Left renal pelvis (tissue), 4 donors: ENCODE measurements around the gene PARM1. TPM values are rescaled to one million over a fixed set of nuclear protein-coding genes. Genes with fewer than 3 reads are reported as not detected.

Source experiments
- DNase-seq, 4 donors: peaks; one replicate each; pipeline ENCODE4 v3.0.0-alpha.2; 2013; ENCODE audit warnings: low read depth in 4 of 4, low spot score in 3 of 4
- polyA plus RNA-seq, 4 donors: library from polyadenylated mRNA; unstranded; fragments of 120-200 nt; gene quantifications; one replicate each; pipeline ENCODE4 v1.2.1, GENCODE V29; 2013; ENCODE audit not compliant: insufficient read length in 4 of 4

PARM1 gene, protein sequence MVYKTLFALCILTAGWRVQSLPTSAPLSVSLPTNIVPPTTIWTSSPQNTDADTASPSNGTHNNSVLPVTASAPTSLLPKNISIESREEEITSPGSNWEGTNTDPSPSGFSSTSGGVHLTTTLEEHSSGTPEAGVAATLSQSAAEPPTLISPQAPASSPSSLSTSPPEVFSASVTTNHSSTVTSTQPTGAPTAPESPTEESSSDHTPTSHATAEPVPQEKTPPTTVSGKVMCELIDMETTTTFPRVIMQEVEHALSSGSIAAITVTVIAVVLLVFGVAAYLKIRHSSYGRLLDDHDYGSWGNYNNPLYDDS
- polyA plus RNA-seq = 10 to 100 TPM; 22.6 to 65.9 (median 50.6) TPM

DNA sequence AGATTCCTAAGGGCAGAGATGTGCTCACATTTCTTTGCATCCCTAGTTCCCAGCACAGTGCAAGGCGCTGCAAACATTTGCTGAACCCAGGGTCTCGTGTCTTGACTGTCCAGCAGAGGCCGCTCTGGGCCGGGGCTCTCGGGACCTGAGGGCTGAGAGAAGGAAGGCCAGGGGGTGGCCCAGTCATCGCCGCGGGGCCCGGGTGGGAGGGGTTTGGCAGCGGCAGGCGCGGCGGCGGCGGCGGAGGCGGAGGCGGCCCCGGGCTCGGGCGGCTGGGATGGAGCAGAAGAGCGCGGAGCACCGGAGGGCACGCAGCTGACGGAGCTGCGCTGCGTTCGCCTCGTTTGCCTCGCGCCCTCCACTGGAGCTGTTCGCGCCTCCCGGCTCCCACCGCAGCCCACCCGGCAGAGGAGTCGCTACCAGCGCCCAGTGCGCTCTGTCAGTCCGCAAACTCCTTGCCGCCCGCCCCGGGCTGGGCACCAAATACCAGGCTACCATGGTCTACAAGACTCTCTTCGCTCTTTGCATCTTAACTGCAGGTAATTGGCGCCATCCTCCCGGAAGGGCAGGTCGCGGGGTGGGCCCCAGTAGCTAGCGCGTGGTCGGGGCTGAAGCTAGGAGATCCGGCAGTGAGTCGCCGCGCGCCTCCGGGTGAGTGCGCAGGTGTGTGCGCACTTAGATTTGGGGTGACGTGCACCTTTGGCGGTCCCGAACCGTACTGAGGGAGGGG is at the start of gene PARM1:
TSS of gene PARM1 (plus strand) at position 285 of the 730 bp plus-strand sequence. CDS start at position 497, 212 bp downstream.
- DNase-seq = peak; percentile 62 to 70 (median 67)

- DNase-seq = peak in 1 of 4 donors; percentile 49
These were observed 48.6 kb upstream of the PARM1 start for GRCh38 chr4:74884266-74884665.

- no peak for DNase-seq
These were observed 46.4 kb upstream of the PARM1 start for GRCh38 chr4:74886484-74886883.

DNA sequence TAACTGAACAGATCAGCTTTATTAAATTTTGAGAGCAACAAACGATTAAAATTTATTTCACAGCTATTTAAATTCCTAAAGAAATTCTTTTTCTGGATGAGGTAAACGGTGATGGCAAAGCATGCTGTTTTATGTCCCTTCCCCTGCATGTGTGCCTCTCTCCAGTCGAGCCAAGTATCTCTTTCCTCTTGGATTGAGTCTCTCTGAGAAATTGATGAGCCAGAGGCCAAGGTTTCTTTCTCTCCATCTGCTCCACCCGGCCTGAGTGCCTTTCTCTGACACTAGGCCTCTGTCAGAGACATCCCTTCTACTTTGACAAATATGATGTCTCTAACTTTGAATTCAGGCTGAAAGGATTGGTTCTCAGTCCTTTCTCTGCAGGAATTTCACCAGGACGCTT is 42.6 kb upstream of the PARM1 start:
- no peak for DNase-seq

DNA sequence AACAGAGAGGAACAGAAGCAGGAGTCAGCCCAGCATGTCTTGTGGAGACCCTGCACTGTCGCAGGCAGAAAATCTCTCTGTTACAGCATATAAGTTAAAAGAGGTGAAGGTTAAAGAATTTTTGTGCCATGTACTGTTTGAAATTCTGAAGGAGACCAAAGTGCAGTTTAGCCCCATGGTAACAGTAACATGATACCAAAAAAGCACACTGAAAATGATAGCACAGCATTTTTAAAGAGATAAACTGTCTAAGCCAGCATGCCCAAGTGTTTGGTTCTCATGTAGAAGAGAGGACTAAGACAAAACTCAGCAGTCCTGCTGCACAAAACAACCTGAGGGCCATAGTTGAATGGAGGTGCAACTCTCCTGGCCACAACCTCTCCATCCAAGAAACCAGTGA is 41.9 kb upstream of the PARM1 start:
- no peak for DNase-seq

GRCh38 chr4:74893171-74893570 is 39.7 kb upstream of the PARM1 start:
- no peak for DNase-seq

DNA sequence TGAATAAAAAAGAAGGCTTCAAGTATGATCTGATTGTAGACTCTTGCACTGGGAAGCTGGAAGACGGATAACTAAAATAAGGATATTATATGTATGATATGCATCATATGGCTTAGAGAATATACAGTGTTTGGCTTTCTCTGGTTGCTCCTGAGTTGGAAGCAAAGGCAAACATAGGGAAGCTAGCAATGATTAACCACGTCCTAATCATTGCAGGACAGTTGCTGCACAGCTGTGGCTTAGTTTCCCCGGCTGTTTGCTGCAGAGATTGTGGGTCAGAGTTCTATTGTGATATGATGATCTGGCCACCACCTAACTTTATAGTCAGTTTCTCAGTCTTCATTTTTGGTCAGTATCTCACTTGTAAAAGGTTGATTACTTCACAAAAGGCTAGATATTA is 36.3 kb upstream of the PARM1 start:
- DNase-seq = no peak

- DNase-seq = no peak
These were observed 35.5 kb upstream of the PARM1 start for GRCh38 chr4:74897386-74897785.

GRCh38 chr4:74900862-74901261 is 32.1 kb upstream of the PARM1 start:
- no peak for DNase-seq

DNA sequence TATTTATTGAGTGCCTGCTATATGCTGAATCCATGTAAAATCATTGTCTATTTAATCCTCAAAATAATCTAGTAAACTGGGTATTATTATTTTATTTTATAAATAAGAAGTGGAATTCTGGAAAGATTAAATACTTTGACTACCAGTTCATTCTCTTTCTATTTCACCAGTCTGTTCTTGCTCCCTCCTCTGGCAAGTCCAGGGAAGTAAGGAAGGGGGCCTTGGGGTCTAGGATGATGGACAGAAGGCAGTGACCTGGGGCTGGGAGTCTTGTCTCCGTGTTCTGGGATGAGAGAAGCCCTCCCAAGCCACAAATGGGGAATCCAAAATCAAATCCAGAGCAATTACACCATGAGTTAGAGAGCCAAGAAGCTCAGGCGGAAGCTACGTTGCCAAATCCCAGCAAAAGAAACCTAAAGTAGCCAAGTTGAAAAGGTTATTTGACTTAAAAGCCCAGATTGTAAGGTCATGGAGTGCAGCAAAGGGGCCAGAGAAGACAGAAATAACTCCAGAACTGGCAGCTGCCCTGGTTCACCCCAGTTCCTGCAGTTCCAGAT is 28.3 kb upstream of the PARM1 start:
- no peak for DNase-seq

DNA sequence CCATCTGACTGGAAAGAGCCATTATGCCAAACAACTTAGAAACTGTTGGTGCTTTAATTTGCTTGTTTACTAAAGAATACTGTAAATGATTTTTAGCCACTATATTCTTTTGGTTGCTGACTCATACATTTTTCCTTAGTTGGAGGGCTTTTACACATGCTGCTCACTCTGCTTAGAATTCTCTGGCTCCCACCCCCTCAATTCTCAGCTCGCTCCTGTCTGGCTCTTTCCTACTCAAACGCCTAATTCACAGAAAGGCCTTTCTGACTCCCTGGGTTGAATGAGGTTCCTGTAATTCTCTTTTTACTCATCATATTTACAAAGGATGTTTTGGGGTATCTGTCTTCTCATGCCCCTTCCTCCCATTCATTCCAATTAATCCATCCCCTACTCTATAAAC is 26.1 kb upstream of the PARM1 start:
- DNase-seq = no peak

DNA sequence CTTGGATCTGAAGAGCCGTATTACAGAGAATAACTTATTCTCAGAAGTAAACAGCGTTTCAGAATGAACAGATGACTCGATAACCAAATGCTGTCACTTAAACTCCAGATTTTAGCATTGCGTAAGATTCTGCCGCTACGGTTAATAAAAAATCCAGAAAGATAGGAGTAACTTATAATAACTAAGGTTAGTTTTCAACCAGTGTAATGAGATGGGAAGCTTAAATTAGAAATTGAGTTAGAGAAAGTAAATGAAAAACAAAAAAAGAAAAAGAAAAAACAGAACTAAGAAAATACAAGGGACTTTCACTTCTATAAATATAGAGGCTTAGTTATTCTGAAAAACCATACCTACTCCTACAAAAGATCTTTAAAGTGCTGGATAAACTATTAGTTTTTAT is 13.1 kb upstream of the PARM1 start:
- DNase-seq = no peak

DNA sequence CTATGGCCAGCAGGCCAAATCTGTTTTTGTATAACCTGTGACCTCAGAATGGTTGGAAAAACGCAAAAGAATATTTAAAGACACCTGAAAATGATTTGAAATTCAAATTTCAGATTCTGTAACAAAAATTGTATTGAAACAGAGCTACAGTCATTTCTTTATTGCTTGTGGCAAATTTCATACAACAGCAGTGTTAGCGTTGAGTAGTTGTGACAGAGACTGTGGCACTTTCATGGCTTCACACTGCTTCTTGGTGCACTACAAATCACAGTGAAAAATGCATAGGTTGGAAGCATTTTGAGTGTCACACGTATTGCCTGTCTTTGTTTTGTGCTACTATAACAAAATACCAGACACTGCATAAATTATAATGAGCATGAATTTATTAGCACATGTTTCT is 12.2 kb upstream of the PARM1 start:
- DNase-seq = no peak

DNA sequence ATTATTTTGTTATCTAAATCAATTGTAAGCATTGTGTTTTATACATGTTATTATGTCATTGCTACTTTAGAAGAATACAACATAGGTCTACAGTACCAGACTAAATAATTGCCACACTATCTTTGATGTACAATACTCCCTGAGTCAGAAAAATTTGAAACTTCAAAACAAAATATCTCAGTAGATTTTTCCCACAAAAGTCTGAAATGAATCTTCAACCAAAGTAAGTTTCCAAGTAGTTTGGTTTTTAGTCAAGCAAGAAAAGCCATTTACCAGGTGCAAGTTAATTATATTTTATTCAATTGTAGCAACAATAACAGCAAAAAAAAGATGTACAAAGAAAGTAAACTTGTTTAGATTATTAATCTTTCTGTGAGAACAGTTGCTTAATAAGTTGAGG is 11.4 kb upstream of the PARM1 start:
- DNase-seq = no peak

DNA sequence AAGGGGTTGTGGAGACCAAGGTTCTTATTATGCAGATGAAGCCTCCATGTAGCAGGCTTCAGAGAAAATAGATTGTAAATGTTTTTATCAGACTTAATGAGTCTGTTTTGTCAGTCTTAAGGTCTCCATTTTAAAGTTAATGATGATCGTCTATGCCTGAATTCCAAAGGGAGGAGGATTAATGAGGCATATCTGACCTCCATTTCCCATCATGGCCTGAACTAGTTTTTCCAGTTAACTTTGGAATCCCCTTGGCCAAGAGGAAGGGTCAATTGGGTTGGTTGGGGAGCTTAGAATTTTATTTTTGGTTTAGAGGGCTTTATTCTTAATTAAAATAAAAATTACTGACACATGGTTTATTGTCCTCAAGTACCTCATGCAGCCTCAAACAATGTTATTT is 6.9 kb upstream of the PARM1 start:
- no peak for DNase-seq

- no peak for DNase-seq
These were observed 2.8 kb upstream of the PARM1 start for GRCh38 chr4:74930162-74930561.

DNA sequence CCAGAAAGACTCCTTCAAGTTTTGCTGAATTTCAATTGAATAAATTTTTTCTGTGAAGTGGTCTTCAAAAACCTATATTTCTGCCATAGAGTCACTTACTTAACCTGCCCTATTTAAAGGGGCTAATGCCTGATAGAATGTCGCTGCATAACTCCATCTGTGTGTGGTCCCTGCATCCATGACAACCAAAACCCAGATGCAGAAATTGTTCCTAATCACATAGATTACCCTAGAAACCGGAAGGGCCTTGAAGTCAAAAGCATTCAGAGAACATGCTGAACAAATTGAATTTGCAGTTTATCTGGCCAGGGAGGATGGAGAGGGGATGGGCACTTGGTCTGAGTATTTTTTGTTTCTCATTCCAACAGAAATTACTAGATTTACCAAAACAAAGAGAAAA is 1.5 kb upstream of the PARM1 start:
- no peak for DNase-seq

DNA sequence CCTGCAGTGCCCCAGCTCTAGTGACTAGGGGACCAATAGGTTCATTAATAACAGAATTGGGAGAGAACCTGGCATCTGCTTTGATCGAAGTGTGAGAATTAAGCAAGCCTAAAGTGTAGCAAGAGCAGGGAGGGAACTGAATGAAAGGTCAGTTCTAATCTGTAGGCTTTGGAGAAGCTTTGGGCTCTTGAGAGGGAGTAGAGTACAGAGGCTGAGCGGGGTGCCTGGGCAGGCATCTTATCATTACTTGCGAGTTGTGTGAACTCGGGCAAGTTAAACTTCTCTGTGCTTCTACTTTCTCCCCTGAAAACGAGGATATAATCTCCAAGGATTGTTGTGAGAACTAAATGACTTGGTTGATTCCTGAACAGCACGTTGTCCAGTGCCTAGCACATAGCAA is 906 bp upstream of the PARM1 start:
- no peak for DNase-seq

DNA sequence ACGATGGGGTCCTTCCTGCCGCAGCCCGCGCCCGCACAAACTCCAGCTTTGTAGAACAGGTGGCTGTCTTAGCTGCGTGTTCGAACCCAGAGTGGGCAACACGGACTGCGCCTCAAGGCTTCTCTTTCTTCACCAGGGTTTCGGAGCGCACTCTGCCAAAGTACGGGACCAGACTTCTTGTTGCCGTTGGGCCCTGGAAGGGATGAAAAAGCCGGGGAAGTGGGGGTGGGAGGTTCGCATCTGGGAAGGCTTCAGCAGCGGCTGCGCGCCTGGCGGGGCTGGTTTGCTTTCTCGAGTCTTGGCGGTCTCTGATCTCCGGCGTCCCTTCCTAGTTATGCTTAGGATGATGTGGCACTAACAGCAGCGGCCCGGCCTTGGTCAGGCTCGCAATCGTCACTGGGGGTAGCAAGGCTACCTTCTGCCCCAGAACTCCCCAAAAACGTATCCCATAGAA is 673 bp downstream of the PARM1 start:
- peak in 2 of 4 donors; percentile 1 to 20 for DNase-seq

- DNase-seq = peak in 3 of 4 donors; percentile 21 to 36 (median 23)
These were observed 1.3 kb downstream of the PARM1 start for GRCh38 chr4:74934016-74934831.

DNA sequence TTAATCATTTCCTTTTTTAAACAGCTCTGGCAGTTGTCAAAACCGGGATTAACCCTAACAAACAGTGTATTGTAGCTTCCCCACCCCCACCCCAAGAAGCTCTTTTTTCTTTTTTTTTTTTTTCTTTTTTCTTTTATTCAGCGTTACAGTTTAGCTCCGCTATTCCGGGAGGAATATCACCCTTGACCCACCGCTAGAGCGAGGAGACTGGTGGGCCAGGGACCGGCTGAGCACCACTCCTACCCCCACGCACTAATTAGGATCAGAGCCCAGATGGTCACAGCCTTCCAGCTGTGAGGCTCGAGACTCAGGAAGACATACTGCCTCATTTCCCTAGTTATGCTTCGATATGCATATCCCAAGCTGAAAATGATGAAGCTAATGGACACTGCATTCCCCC is 2.0 kb downstream of the PARM1 start:
- DNase-seq = peak in 3 of 4 donors; percentile 12 to 18 (median 14)
